Hepatocyte (in vitro differentiated cells): ENCODE data around the gene TMEM87B. TPM values are rescaled to one million over a fixed set of nuclear protein-coding genes. Genes with fewer than 3 reads are reported as not detected.
A peak's percentile ranks its signal among the peaks of the same experiment; 100 is the strongest.

ENCODE experiments used
- DNase-seq: peaks from one replicate; pipeline ENCODE4 v3.0.0-alpha.2; 2016; ENCODE audit warnings: low spot score
- H2AFZ ChIP-seq: fragments of 200-600 bp; sonication (generic); 2 replicates; pipeline ENCODE4 v1.6.0; 2016; ENCODE audit warnings: antibody characterized with exemption, mild to moderate bottlenecking
- H3K27ac ChIP-seq: fragments of 200-600 bp; sonication (generic); 2 replicates; pipeline ENCODE4 v1.5.1; 2016; ENCODE audit warnings: mild to moderate bottlenecking
- H3K27me3 ChIP-seq: fragments of 200-600 bp; sonication (generic); 2 replicates; pipeline ENCODE4 v1.6.1; 2016
- H3K36me3 ChIP-seq: fragments of 200-600 bp; sonication (generic); replicated peaks from 2 replicates; pipeline ENCODE4 v1.5.1; 2016; ENCODE audit warnings: low read depth; ENCODE audit not compliant: insufficient read depth
- H3K4me1 ChIP-seq: fragments of 200-600 bp; sonication (generic); 2 replicates; pipeline ENCODE4 v1.5.1; 2016; ENCODE audit warnings: mild to moderate bottlenecking, moderate library complexity; ENCODE audit not compliant: insufficient read depth
- H3K4me2 ChIP-seq: fragments of 200-600 bp; sonication (generic); 2 replicates; pipeline ENCODE4 v1.6.0; 2016
- H3K4me3 ChIP-seq: fragments of 200-600 bp; sonication (generic); 2 replicates; pipeline ENCODE4 v1.5.1; 2016; ENCODE audit warnings: mild to moderate bottlenecking
- H3K79me2 ChIP-seq: fragments of 200-600 bp; sonication (generic); 2 replicates; pipeline ENCODE4 v1.6.0; 2017; ENCODE audit warnings: mild to moderate bottlenecking
- H3K9me2 ChIP-seq: fragments of 200-600 bp; sonication (generic); replicated peaks from 2 replicates; pipeline ENCODE4 v1.6.0; 2017; ENCODE audit warnings: mild to moderate bottlenecking; ENCODE audit not compliant: insufficient read depth
- H3K9me3 ChIP-seq: fragments of 200-600 bp; sonication (generic); 2 replicates; pipeline ENCODE4 v1.5.1; 2016; ENCODE audit warnings: low read depth, mild to moderate bottlenecking
- H4K20me1 ChIP-seq: fragments of 200-600 bp; sonication (generic); 2 replicates; pipeline ENCODE4 v1.6.0; 2016; ENCODE audit warnings: mild to moderate bottlenecking; ENCODE audit not compliant: insufficient read depth, poor library complexity, severe bottlenecking
- EZH2 ChIP-seq: fragments of 200-600 bp; sonication (generic); IDR thresholded peaks from 2 replicates; pipeline ENCODE4 v1.6.1; 2016; ENCODE audit warnings: antibody characterized with exemption, mild to moderate bottlenecking, borderline replicate concordance
- EZH2phosphoT487 ChIP-seq: fragments of 200-600 bp; sonication (generic); IDR thresholded peaks from one replicate; pipeline ENCODE4 v1.6.1; 2018; ENCODE audit warnings: antibody characterized with exemption, mild to moderate bottlenecking, low read depth, moderate library complexity; ENCODE audit not compliant: unreplicated experiment, severe bottlenecking
- WGBS: methylation state at CpG from one replicate; pipeline ENCODE4 v1.1.6; 2016; ENCODE audit warnings: low lambda C conversion rate; ENCODE audit errors: missing lambda C conversion rate; 5-methylcytosine and 5-hydroxymethylcytosine counted together
- polyA plus RNA-seq: library from polyadenylated mRNA; unstranded; fragments of >200 nt; fragmentation: Nextera tagmentation; extraction: Ambion mirVana; gene quantifications from 2 replicates; pipeline ENCODE4 v1.2.1, GENCODE V29; 2016
- total RNA-seq: library from RNA; depleted of rRNA; stranded (reverse); fragments of >200 nt; gene quantifications from 2 replicates; pipeline ENCODE4 v1.2.3, GENCODE V29; 2014
- TF ChIP-seq, protein P1 (sequence below): fragments of 200-600 bp; sonication (generic); IDR thresholded peaks from 2 replicates; pipeline ENCODE4 v1.5.1; 2016; ENCODE audit warnings: antibody characterized with exemption, mild to moderate bottlenecking; ENCODE audit not compliant: poor library complexity

Gene TMEM87B
- total and polyA plus RNA-seq, 2 experiments from 2014 or later, result 21.1 to 59.5 TPM

- H3K36me3 ChIP-seq, result no peaks in the 10 kb centered on the region
- no peak overlapping the region for H3K4me2 ChIP-seq
- no peaks in the 10 kb centered on the region for H3K79me2 ChIP-seq
- 68% methylated on average over 4 of the region's 4 CpGs for WGBS
- H3K4me3 ChIP-seq, result no peak overlapping the region
- no peaks in the 10 kb centered on the region for H3K9me3 ChIP-seq
- H3K27ac ChIP-seq, result peak overlapping the region; percentile 36
- no peaks in the 10 kb centered on the region for H4K20me1 ChIP-seq
- H3K9me2 ChIP-seq, result no peaks in the 10 kb centered on the region
- H3K27me3 ChIP-seq, result no peaks in the 10 kb centered on the region
- H3K4me1 ChIP-seq, result no peaks in the 10 kb centered on the region
- TF ChIP-seq EZH2, result no peak
- TF ChIP-seq EZH2phosphoT487, result no peak
- TF ChIP-seq, protein P1, sequence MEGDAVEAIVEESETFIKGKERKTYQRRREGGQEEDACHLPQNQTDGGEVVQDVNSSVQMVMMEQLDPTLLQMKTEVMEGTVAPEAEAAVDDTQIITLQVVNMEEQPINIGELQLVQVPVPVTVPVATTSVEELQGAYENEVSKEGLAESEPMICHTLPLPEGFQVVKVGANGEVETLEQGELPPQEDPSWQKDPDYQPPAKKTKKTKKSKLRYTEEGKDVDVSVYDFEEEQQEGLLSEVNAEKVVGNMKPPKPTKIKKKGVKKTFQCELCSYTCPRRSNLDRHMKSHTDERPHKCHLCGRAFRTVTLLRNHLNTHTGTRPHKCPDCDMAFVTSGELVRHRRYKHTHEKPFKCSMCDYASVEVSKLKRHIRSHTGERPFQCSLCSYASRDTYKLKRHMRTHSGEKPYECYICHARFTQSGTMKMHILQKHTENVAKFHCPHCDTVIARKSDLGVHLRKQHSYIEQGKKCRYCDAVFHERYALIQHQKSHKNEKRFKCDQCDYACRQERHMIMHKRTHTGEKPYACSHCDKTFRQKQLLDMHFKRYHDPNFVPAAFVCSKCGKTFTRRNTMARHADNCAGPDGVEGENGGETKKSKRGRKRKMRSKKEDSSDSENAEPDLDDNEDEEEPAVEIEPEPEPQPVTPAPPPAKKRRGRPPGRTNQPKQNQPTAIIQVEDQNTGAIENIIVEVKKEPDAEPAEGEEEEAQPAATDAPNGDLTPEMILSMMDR, result no peak
- no peak for DNase-seq
- no peak overlapping the region for H2AFZ ChIP-seq
Observed at GRCh38 chr2:112084689-112085374, 29.8 kb downstream of the TMEM87B start.

- Histone ChIP-seq H3K36me3 (no peaks in the 10 kb centered on the region), H3K9me2 (no peaks in the 10 kb centered on the region), H2AFZ (no peak overlapping the region)
Observed at GRCh38 chr2:112085375-112085730, 30.3 kb downstream of the TMEM87B start.

DNA sequence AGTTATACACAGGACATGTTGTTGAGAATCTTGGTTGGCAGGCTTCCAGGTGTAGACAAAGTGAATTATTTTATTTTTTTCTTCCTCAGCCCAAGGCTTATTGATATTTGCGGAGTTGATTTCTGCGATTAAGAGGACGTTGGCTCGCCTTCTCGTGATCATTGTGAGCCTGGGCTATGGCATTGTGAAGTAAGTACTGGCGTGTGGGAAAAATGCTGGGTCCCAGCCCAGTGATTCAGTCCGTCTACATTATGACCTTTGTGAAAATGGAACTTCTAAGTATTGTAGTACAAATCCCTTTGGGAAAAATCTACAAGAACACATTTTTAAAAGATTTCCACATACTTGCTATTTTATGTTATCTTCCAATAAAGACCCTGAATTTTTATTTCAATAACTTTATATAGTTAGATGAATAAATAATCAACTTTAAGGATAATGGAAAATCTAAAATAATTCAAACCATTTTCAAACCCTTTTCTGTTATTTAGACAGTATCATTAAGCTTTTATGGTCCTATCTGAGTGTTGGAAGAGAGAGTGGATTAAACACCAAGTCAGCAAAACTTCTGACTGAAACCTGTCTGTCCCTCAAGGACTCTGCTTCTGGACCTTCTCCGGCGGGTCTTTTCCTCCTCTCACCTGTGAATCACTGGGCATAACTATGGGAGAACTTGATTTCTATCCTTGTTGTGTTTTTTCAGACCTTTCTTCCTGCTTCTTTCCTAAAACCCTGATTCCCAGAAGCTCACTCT is 31.0 kb downstream of the TMEM87B start:
- H3K4me3 ChIP-seq, result no peak overlapping the region
- H4K20me1 ChIP-seq, result no peaks in the 10 kb centered on the region
- WGBS, result 95% methylated on average over 9 of the region's 9 CpGs

More at GRCh38 chr2:112085375-112085730, 30.3 kb downstream of the TMEM87B start:
- Histone ChIP-seq H3K27me3 (no peaks in the 10 kb centered on the region), H3K4me2 (no peak overlapping the region), H3K27ac (peak overlapping the region; percentile 36), H4K20me1 (no peaks in the 10 kb centered on the region), H3K79me2 (no peaks in the 10 kb centered on the region), H3K9me3 (no peaks in the 10 kb centered on the region), H3K4me1 (no peaks in the 10 kb centered on the region), H3K4me3 (no peak overlapping the region)
- TF ChIP-seq EZH2 (no peak), EZH2phosphoT487 (no peak)
- TF ChIP-seq, protein P1, result no peak
- DNase-seq, result no peak

More for the DNA sequence above, 31.0 kb downstream of the TMEM87B start:
- Histone ChIP-seq H3K4me1 (no peaks in the 10 kb centered on the region), H3K4me2 (no peak overlapping the region), H3K27ac (no peak overlapping the region), H3K79me2 (no peaks in the 10 kb centered on the region), H3K9me2 (no peaks in the 10 kb centered on the region), H3K36me3 (no peaks in the 10 kb centered on the region), H3K27me3 (no peaks in the 10 kb centered on the region), H2AFZ (no peak overlapping the region), H3K9me3 (no peaks in the 10 kb centered on the region)
- TF ChIP-seq EZH2phosphoT487 (no peak), EZH2 (no peak)
- TF ChIP-seq, protein P1, result no peak
- DNase-seq, result no peak
